Coronary artery (tissue), 2 donors: ENCODE data around the gene PCGF1.
A peak's percentile ranks its signal among the peaks of the same experiment; 100 is the strongest.

Experiments used
- DNase-seq: peaks from one replicate; pipeline ENCODE4 v3.0.0-alpha.2; 2017; ENCODE audit warnings: low spot score
- H3K27ac ChIP-seq, 2 donors: fragments of 200-600 bp; sonication (generic); one replicate each; pipeline ENCODE4 v1.5.1; 2016 to 2019
- H3K4me3 ChIP-seq: fragments of 200-600 bp; sonication (generic); 2 replicates; pipeline ENCODE4 v1.5.1; 2016; ENCODE audit warnings: mild to moderate bottlenecking, moderate library complexity
- TF ChIP-seq, protein P1 (sequence below): fragments of 200-600 bp; sonication (generic); IDR thresholded peaks from one replicate; pipeline ENCODE4 v1.5.1; 2019; ENCODE audit warnings: antibody characterized with exemption

PCGF1 gene

DNA sequence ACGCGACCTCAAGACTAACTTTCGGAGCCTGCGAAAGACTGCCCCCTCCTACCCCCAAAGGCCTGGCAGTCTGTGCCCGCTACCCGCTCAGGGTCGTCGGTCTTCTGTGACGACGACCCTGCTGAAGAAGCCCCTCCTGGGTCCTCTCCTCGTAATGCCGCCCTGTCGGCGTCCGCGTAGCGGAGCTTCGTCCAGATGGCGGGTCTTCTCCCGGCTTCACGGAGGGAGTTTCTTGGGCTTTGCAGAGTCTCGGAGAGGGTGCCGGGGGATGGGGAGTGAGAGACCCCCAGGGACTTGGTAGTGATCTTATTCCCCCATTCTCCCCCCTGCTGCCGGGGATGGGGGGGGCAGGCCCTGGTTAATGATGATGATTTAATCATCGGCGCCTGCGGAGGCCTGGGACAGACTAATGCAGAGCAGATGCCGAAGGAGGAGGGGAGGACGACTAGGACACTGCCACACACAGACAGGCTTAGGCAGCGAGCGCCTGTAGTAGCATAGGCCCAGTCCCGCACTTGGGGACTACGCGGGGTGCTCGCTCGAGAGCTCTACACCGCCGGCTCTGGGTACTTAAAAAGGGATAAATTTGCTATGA, 528 bp upstream of the PCGF1 start:
- DNase-seq: no peak
- TF ChIP-seq, protein P1, sequence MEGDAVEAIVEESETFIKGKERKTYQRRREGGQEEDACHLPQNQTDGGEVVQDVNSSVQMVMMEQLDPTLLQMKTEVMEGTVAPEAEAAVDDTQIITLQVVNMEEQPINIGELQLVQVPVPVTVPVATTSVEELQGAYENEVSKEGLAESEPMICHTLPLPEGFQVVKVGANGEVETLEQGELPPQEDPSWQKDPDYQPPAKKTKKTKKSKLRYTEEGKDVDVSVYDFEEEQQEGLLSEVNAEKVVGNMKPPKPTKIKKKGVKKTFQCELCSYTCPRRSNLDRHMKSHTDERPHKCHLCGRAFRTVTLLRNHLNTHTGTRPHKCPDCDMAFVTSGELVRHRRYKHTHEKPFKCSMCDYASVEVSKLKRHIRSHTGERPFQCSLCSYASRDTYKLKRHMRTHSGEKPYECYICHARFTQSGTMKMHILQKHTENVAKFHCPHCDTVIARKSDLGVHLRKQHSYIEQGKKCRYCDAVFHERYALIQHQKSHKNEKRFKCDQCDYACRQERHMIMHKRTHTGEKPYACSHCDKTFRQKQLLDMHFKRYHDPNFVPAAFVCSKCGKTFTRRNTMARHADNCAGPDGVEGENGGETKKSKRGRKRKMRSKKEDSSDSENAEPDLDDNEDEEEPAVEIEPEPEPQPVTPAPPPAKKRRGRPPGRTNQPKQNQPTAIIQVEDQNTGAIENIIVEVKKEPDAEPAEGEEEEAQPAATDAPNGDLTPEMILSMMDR: no peak
- H3K4me3 ChIP-seq: peak overlapping the region; percentile 83
- peak overlapping the region; percentile 97 for H3K27ac ChIP-seq

DNA sequence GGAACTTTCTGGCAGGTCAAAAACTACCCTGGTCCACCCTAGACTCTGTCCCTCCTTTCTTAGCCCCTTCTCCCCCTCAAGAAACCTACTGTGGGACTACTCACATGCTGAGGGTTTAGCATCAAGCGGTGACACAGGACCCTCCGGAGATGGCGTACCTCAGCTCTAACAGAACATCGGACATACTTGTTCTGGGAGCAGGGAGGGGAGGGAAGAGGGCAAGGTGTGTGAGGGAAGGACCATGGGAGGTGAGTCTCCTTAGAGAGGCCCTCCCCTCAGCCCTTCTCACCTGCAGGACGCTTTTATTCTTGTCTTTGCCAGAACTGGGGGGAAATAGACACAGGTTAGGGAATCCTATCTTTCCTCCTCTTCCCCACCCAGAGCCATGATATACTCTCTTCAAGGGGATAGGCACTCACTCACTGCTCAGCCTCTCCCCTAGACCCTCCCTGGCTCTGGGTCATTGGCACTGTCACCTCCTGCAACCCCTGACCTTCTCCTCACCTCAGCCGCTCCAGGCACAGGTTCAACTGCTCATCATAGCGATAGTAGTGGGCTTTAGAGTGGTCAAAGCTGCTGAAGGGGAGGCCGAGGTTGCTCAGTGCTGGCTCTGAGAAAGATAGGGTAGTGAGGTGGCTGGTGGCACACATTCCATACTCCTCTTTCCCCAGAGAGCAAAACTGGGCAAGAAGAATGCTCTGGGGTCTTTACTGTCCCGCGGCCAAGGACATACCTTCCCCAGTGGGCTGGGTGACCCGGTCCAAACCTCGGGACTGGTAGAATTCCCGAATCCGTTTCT, 1.8 kb downstream of the PCGF1 start:
- no peak for DNase-seq
- Histone ChIP-seq H3K4me3 (peak overlapping the region; percentile 22), H3K27ac (no peak overlapping the region)
- TF ChIP-seq, protein P1: no peak

DNA sequence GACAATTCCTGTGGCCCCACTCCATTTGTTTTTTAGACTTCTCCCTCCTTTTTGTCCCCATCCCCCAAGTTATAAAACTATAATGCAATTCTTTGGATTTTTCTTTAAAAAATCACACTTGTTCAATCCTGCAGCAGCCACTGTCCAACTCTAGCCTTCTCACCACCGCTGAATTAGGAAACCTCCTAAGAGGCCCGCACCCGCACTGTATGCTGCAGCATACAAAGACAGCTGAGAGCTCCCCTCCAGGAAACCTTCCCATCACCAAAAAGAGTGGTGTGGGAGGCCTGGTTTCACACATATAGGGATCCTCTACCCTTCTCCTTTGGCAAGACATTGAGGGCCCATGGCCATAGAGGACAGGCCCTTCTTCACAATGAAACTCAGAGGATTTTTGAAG, 2.9 kb downstream of the PCGF1 start:
- TF ChIP-seq, protein P1: no peak
- DNase-seq: no peak
- Histone ChIP-seq H3K27ac (no peak overlapping the region), H3K4me3 (no peak overlapping the region)

DNA sequence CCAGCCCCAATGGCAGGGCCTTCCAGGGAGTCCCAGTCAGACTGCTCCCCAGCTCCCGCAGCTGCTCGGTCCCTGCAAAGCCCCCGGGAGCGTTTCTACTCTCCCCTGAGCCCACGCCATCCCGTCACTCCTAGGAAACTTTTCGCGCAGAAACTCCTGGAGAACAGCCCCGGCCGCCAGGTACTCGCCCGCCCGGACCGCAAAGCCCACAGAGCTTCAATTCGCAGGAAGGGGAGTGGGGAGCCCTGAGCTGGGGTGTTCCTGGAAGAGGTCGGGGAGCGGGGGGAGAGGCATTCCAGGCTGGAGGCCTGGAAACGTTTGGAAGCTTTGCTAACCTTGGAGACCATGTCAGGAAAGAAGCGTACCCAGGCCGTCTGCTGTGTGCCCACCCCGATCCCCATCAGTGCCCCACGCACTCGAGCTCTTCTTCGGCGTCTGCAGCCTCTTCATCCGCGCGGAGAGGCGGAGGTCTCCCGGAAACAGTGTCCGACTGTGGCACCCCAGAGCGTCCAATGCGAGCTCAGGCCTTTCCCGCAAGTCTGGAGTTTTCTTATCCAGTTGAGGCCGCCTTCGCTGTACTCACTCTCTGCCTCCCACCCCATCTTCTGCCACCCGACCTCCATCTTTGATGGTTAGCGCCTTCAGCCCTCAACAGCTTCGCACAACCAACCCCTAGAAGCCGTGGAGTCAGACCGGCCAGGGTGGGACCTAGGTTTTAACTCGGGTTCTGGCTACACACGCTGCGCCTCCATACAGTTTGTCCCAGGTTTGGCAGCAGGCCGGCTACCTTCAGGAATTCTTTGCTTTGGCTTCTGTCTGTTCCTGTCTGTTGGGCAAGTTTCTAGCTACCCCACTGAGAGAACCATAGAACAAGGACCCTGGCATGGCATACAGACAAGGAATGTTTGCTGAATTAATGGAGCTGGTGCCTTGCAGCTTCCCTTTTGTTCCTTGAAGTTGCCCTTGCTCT, 3.7 kb downstream of the PCGF1 start:
- Histone ChIP-seq H3K27ac (peak overlapping the region; percentile 6 to 80), H3K4me3 (peak overlapping the region; percentile 82)
- DNase-seq: no peak
- TF ChIP-seq, protein P1: no peak

DNA sequence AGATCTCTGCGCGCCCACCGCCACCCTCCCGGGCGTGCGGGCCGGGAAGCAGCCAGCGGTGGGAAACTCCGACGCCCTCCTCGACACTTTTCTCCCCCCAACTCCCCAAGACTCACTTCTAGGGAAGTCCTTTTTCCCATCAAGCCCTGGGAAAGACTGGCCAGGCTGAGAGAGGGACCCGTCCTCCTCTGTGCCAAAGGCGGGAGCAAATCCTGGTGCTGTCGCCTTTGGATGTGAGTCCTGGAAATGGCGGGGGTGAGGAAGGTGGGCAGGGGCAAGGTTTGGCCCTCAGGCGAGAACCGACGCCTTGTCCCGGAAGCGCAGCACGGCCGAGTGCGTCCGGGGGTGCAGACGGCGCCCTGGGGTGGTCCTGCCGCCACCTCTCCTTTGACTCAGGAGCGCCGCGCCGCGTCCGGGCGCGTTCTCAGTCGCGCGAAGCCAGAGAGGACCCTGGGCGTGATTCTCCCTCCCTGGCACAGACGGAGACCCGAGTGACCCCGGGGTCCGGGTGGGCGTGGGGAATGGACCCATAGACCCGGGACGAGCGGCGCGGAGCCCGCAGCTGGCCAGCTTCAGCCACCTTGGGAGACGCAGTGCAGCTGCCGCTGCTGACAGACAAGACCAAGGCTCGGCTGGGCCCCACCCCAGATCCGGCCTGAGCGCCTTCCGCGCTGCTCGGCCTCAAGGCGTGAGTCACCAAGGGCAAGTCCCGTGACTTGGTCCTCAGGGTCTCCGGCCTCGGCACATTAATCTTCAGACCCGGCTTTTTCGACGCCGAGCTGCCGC, 4.6 kb downstream of the PCGF1 start:
- H3K27ac ChIP-seq: peak overlapping the region; percentile 6 to 80
- TF ChIP-seq, protein P1: no peak
- H3K4me3 ChIP-seq: peak overlapping the region; percentile 82
- DNase-seq: peak; percentile 87

DNA sequence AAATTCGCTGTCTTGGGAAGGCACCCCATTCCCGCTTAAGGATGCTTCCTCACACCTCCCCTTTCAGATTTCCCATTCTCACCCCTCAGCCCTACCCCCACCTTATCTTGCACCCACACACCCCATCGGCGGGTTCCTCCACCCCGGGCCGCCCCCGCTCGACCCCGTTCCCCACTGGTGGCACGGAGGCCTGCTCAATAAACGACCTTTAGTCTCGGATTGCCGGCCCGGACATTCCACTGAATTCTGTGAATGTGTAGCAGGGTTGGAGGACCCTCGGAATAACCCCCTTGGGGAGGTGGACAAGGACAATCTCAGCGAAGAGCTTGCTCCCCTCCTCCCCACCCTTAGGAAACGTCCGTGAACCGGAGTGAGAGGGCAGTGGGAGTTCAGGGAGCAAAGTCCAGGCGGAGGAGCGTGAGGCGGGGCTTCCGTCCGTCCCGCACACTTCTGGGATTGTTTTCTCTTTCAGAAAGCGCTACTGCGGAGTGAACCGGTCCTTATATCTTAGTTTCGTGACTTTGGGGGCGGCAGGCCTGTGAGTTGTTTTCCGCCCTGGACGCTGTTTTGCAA, 5.3 kb downstream of the PCGF1 start:
- DNase-seq: peak; percentile 68
- peak overlapping the region; percentile 82 for H3K4me3 ChIP-seq
- TF ChIP-seq, protein P1: no peak
- H3K27ac ChIP-seq: peak overlapping the region in 1 of 2 donors; percentile 80
